Epidermal melanocyte (primary cell): Measurements from ENCODE around the gene PANX2.

Experiments used
- DNase-seq: peaks from one replicate; pipeline ENCODE4 v3.0.0; 2011; ENCODE audit warnings: low spot score; ENCODE audit not compliant: insufficient read length

Gene PANX2

GRCh38 chr22:50227579-50228215 is 57.2 kb downstream of the PANX2 start:
- DNase-seq: no peak

GRCh38 chr22:50228366-50228765 is 57.8 kb downstream of the PANX2 start:
- DNase-seq: no peak

GRCh38 chr22:50229370-50229769 is 58.8 kb downstream of the PANX2 start:
- no peak for DNase-seq
